Upper lobe of left lung (tissue), 6 donors: ENCODE measurements around the gene CLEC4F. TPM values are rescaled to one million over a fixed set of nuclear protein-coding genes. Genes with fewer than 3 reads are reported as not detected.

Source experiments
- ATAC-seq, 2 donors: fragments of 200-7000 bp; cut with Tn5 transposase; one replicate each; pipeline ENCODE4 v1.9.1; 2022; ENCODE audit warnings: mild to moderate bottlenecking in 2 of 2, moderate library complexity in 2 of 2; ENCODE audit not compliant: low FRiP score in 2 of 2
- DNase-seq, 2 donors: peaks; one replicate each; pipeline ENCODE4 v3.0.0-alpha.2; 2019 to 2020
- H3K27ac ChIP-seq, 4 donors: fragments of 200-600 bp; sonication (generic); one replicate each; pipeline ENCODE4 v1.5.1; 2016 to 2019
- H3K27me3 ChIP-seq, 4 donors: fragments of 200-600 bp; sonication (generic); one replicate each; pipeline ENCODE4 v1.5.1; 2017 to 2019
- H3K36me3 ChIP-seq, 4 donors: fragments of 200-600 bp; sonication (generic); one replicate each; pipeline ENCODE4 v1.5.1; 2016 to 2019
- H3K4me1 ChIP-seq, 4 donors: fragments of 200-600 bp; sonication (generic); one replicate each; pipeline ENCODE4 v1.5.1; 2018 to 2019
- H3K4me3 ChIP-seq, 4 donors: fragments of 200-600 bp; sonication (generic); one replicate each; pipeline ENCODE4 v1.5.1; 2017 to 2019; ENCODE audit warnings: mild to moderate bottlenecking in 2 of 4, moderate library complexity in 1 of 4
- H3K9me3 ChIP-seq, 4 donors: fragments of 200-600 bp; sonication (generic); one replicate each; pipeline ENCODE4 v1.5.1; 2018 to 2019
- EP300 ChIP-seq, 4 donors: sonication (generic); formaldehyde crosslinking; IDR thresholded peaks; one replicate each; pipeline ENCODE4 v1.5.1; 2017; ENCODE audit warnings: antibody characterized with exemption in 4 of 4, control low read depth in 2 of 4
- POLR2A ChIP-seq, 4 donors: fragments of 450-650 bp; IDR thresholded peaks; one replicate each; pipeline ENCODE4 v1.5.1; 2016 to 2017; ENCODE audit warnings: antibody characterized with exemption in 4 of 4, mild to moderate bottlenecking in 2 of 4
- POLR2AphosphoS5 ChIP-seq, 2 donors: sonication (generic); formaldehyde crosslinking; IDR thresholded peaks; one replicate each; pipeline ENCODE4 v1.5.1; 2017; ENCODE audit warnings: antibody characterized with exemption in 2 of 2
- WGBS, 2 donors: methylation state at CpG; one replicate each; pipeline ENCODE4 v1.1.5; 2017 to 2018; 5-methylcytosine and 5-hydroxymethylcytosine counted together
- small RNA-seq, 4 donors: library from RNA; depleted of rRNA; stranded (forward); fragments of <200 nt; gene quantifications; one replicate each; pipeline ENCODE3, GENCODE V24; 2016
- total RNA-seq, 6 donors: library from RNA; depleted of rRNA in 4 of 6; stranded (reverse); fragments of >200 nt in 4 of 6; gene quantifications; one replicate each; pipeline versions ENCODE4 v1.1.0 to v1.2.1, GENCODE V29; 2016 to 2021
- TF ChIP-seq, protein P1 (sequence below), 6 experiments: fragments of 450-650 bp in 4 of 6; fragments of 200-600 bp in 2 of 6; sonication (generic) in 2 of 6; IDR thresholded peaks; one replicate each; pipeline ENCODE4 v1.5.1; 2016 to 2019; ENCODE audit warnings: antibody characterized with exemption in 6 of 6
- donor health status: DM: no; HTN: no; CAD: no; lungs with moderate emphysema.
- donor health status: DM: no; HTN: yes; CAD: no; lungs with severe emphysema.

Gene CLEC4F
- total RNA-seq, 6 donors from 2014 or later, result 0.15 to 1.0 (median 0.57) TPM; not detected in 1

DNA sequence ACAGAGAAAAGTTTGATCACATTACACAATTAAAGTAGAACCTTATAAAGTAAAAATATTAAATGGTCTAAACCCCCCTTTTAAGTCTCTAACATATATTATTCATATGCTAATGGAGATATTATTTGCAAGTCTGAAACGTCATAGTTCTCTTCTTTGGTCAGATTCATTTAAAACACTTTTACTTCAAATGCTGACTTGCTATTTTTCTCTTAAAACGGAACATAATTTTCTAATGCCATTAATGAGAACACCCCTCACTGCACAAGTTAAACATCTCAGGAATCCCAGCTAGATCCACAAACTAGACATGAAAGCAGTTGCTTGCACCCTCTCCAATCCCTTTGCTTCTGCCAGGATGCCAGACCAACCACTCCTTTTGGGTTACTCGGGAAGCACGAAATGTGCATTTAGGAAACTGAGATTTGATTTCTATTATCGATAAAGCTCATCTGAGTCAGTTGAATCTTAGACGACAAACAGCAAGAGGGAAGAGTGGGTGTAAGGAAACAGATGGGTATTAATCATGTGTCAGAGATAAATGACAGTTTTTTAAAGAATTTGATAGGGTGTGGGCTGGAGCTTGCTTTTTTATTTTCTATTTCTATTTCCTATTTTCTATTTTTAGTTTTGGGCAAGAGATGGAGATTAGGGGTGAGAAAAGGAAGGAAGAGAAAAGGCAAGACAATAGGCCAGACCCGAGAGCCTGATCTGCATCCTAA, 53.9 kb downstream of the CLEC4F start:
- DNase-seq (no peak), ATAC-seq (no peak)
- TF ChIP-seq, protein P1, sequence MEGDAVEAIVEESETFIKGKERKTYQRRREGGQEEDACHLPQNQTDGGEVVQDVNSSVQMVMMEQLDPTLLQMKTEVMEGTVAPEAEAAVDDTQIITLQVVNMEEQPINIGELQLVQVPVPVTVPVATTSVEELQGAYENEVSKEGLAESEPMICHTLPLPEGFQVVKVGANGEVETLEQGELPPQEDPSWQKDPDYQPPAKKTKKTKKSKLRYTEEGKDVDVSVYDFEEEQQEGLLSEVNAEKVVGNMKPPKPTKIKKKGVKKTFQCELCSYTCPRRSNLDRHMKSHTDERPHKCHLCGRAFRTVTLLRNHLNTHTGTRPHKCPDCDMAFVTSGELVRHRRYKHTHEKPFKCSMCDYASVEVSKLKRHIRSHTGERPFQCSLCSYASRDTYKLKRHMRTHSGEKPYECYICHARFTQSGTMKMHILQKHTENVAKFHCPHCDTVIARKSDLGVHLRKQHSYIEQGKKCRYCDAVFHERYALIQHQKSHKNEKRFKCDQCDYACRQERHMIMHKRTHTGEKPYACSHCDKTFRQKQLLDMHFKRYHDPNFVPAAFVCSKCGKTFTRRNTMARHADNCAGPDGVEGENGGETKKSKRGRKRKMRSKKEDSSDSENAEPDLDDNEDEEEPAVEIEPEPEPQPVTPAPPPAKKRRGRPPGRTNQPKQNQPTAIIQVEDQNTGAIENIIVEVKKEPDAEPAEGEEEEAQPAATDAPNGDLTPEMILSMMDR (IDR thresholded peaks at IDR 0.05), result no peak
- TF ChIP-seq EP300 (IDR thresholded peaks at IDR 0.05), result no peak
- TF ChIP-seq POLR2AphosphoS5 (IDR thresholded peaks at IDR 0.05), result no peak
- TF ChIP-seq POLR2A (IDR thresholded peaks at IDR 0.05), result no peak
- Histone ChIP-seq H3K4me3 (peak overlapping the region in 3 of 4 donors; percentile 33 to 48 (median 38)), H3K9me3 (no peaks in the 10 kb centered on the region), H3K27me3 (peaks cover 0 to 18% (median 7%) of the 10 kb centered on the region in 4 donors), H3K36me3 (no peaks in the 10 kb centered on the region), H3K27ac (no peak overlapping the region), H3K4me1 (peaks cover 14 to 20% (median 16%) of the 10 kb centered on the region in 4 donors)
- 16 to 19% methylated on average over 7 of the region's 7 CpGs for WGBS, 2 donors

DNA sequence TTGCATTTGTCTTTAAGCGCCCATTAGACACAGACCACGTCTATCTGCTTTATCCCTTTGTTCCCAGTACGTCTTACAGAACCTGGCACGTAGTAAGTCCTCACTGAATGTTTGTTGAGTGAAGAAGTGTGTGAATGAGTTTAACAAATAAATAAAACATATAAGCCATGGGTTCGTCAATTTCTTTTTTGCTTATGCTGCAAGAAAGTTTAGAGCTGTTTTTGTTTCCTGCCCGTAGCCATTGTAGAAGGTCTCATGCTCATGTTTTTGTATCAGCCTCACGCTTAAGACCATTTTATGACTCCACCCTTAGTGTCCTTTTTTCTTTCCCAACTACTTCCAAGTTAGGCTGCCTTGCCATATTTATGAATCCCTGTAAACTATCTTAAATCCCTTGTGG, 54.9 kb downstream of the CLEC4F start:
- DNase-seq (no peak), ATAC-seq (no peak)
- no peak overlapping the region for H3K4me3 ChIP-seq
- no peak overlapping the region for H3K27ac ChIP-seq
- no peaks in the 10 kb centered on the region for H3K9me3 ChIP-seq
- peaks cover 0 to 18% (median 7%) of the 10 kb centered on the region in 4 donors for H3K27me3 ChIP-seq
- WGBS, 2 donors, result 86% methylated on average over 7 of the region's 7 CpGs
- TF ChIP-seq EP300 (IDR thresholded peaks at IDR 0.05) (no peak), POLR2AphosphoS5 (IDR thresholded peaks at IDR 0.05) (no peak), POLR2A (IDR thresholded peaks at IDR 0.05) (no peak)
- TF ChIP-seq, protein P1 (IDR thresholded peaks at IDR 0.05), result no peak
- no peaks in the 10 kb centered on the region for H3K36me3 ChIP-seq
- H3K4me1 ChIP-seq, result peaks cover 14 to 20% (median 16%) of the 10 kb centered on the region in 4 donors

DNA sequence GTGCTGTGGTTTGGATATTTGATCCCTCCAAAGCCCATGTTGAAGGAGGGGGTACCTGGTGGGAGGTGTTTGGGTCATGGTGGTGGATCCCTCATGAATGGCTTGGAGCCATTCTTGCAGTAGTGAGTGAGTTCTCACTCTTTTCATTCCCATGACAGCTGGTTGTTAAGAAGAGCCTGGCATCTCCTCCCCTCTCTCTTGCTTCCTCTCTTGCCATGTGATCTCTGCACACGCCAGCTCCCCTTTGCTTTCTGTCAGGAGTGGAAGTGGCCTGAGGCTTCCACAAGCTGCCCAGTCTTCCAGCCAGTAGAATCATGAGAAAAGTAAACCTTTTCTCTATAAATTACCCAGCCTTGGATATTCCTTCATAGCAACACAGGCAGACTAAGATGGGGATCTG, 61.0 kb downstream of the CLEC4F start:
- no peak overlapping the region for H3K27ac ChIP-seq
- TF ChIP-seq POLR2A (IDR thresholded peaks at IDR 0.05), result no peak
- no peak for TF ChIP-seq POLR2AphosphoS5 (IDR thresholded peaks at IDR 0.05)
- TF ChIP-seq, protein P1 (IDR thresholded peaks at IDR 0.05), result no peak
- H3K4me1 ChIP-seq, result no peaks in the 10 kb centered on the region
- WGBS, 2 donors, result 58 to 62% methylated on average over 1 of the region's 1 CpG
- H3K36me3 ChIP-seq, result no peaks in the 10 kb centered on the region
- H3K27me3 ChIP-seq, result no peaks in the 10 kb centered on the region
- DNase-seq (no peak), ATAC-seq (no peak)
- no peak overlapping the region for H3K4me3 ChIP-seq
- no peaks in the 10 kb centered on the region for H3K9me3 ChIP-seq

Small RNA genes lying within 50 kb of the gene (small RNA-seq; reads per million reads assigned to genes)
- 0 reads per million in 4 donors for gene HMGN2P21

Other genes with a start within 250 kb of the CLEC4F start
- gene ADD2, start 52.4 kb downstream of the CLEC4F start, total RNA-seq, result 1 to 10 TPM in 2 of 6 donors, under 1 TPM in 4; under 0.01 to 3.3 (median 0.50) TPM
- not detected for gene FIGLA, start 30.0 kb downstream of the CLEC4F start, total RNA-seq
- gene CD207, start 15.2 kb upstream of the CLEC4F start, total RNA-seq, result 1 to 10 TPM in 1 of 6 donors, under 1 TPM in 1, not detected in 4; 0.74 to 2.2 TPM
- gene VAX2, start 80.0 kb upstream of the CLEC4F start, total RNA-seq, result 10 to 100 TPM in 1 of 6 donors, 1 to 10 TPM in 1, under 1 TPM in 3, not detected in 1; 0.83 to 10.5 (median 0.91) TPM
- 10 to 100 TPM in 1 of 6 donors, 1 to 10 TPM in 4, not detected in 1; 1.6 to 23.0 (median 3.2) TPM for gene ATP6V1B1, start 115.3 kb upstream of the CLEC4F start, total RNA-seq
- 10 to 100 TPM in 1 of 6 donors, 1 to 10 TPM in 2, under 1 TPM in 3; 0.26 to 10.5 (median 1.4) TPM for gene ANKRD53, start 158.0 kb upstream of the CLEC4F start, total RNA-seq
- gene TEX261, start 174.3 kb upstream of the CLEC4F start, total RNA-seq, result 10 to 100 TPM; 10.9 to 68.3 (median 33.8) TPM
- 100 to 1,000 TPM in 4 of 6 donors, 10 to 100 TPM in 2; 51.4 to 157 (median 139) TPM for gene NAGK, start 248.0 kb upstream of the CLEC4F start, total RNA-seq